ENCODE results near the gene LAYN.

LAYN gene

DNA sequence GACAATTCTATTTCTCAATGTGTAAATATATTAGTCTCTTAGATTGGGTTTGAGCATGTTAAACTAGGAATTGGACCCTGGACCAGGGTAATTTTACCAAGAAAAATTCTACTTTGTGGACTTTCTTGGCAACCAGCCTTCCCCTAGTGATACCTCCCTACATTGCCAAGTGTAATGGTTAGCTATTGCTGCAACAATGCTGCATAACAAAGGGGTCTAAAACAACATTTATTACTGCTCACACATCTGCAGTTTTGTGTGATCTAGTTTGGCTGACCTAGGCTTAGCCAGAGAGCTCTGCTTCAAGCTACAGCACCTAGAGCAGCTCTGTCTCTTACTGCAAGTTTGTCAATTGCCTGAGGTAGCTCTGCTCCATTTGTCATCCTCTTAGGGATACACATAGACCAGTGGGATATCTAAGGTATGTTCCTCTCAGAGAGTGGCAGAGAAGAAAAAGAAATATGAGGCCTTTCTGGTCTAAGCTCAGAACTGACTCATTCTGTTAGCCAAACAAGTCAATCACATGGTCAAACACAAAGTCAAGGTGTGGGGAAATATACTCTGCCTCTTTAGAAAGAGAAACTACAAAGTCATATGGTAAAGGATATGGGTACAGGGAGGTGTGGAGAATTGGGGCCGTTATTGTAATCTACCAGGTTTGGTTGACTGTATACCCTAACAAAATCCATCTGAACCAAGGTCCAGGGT, 2.0 kb upstream of the LAYN start:
- no peak for DNase-seq (ENCODE audit: low read depth)
- TF ChIP-seq, protein P1, sequence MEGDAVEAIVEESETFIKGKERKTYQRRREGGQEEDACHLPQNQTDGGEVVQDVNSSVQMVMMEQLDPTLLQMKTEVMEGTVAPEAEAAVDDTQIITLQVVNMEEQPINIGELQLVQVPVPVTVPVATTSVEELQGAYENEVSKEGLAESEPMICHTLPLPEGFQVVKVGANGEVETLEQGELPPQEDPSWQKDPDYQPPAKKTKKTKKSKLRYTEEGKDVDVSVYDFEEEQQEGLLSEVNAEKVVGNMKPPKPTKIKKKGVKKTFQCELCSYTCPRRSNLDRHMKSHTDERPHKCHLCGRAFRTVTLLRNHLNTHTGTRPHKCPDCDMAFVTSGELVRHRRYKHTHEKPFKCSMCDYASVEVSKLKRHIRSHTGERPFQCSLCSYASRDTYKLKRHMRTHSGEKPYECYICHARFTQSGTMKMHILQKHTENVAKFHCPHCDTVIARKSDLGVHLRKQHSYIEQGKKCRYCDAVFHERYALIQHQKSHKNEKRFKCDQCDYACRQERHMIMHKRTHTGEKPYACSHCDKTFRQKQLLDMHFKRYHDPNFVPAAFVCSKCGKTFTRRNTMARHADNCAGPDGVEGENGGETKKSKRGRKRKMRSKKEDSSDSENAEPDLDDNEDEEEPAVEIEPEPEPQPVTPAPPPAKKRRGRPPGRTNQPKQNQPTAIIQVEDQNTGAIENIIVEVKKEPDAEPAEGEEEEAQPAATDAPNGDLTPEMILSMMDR (conservative IDR thresholded peaks at IDR 0.05; ENCODE audit: low read length): no peak
- no peak overlapping the region for H3K4me3 ChIP-seq (ENCODE audit: low read length)

DNA sequence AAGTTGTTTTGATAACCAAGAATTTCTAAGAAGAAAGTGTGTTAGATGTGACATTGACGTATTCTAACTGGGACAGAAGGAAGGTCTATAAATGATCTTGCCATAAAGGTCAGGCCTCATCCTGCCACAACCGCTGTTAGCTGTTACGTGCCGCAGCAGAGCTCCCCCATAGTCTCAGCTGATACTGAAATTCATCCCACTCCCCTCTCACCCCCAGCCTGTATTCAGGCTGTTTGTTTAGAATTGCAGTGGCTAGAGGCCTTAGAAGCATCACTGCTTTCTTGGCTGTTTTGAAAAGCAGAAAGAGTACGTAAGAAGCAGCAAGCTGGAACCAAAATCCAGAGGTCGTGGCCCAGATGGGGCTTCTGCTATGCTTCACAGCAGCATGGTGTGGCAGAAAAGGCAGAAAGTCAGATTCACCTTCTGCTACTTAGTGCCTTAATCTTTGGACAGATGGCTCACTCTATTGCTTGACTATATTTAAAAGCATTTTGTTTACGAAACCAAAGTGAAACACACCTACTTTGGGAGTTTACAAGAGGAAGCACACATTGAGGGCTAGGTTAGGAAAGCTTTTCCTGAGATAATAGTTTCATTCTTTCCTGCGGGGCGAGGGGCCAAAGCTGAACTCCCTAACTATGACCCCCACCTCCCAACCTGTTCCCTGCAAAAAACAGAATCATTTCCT, 950 bp upstream of the LAYN start:
- DNase-seq (ENCODE audit: low read depth): no peak
- peak overlapping the region; percentile 83 for H3K4me3 ChIP-seq (ENCODE audit: low read length)
- TF ChIP-seq, protein P1 (conservative IDR thresholded peaks at IDR 0.05; ENCODE audit: low read length): no peak

DNA sequence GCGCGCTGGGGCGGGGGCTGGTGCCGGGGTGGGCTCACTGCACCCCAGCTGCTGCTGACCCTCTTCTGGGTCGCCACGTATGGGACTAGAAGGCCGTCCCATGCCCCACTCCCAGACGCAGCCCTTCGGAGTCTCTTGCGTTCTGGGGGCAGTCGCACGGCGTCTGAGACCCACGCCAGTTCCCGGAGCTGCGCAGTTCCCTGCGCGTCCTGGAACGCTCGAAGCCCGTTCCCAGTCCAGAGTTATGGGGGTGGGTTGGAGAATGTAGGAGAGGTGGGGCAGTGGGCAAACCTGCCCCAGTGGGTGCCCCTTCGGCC, 375 bp downstream of the LAYN start:
- peak overlapping the region; percentile 83 for H3K4me3 ChIP-seq (ENCODE audit: low read length)
- TF ChIP-seq, protein P1 (conservative IDR thresholded peaks at IDR 0.05; ENCODE audit: low read length): no peak
- no peak for DNase-seq (ENCODE audit: low read depth)

DNA sequence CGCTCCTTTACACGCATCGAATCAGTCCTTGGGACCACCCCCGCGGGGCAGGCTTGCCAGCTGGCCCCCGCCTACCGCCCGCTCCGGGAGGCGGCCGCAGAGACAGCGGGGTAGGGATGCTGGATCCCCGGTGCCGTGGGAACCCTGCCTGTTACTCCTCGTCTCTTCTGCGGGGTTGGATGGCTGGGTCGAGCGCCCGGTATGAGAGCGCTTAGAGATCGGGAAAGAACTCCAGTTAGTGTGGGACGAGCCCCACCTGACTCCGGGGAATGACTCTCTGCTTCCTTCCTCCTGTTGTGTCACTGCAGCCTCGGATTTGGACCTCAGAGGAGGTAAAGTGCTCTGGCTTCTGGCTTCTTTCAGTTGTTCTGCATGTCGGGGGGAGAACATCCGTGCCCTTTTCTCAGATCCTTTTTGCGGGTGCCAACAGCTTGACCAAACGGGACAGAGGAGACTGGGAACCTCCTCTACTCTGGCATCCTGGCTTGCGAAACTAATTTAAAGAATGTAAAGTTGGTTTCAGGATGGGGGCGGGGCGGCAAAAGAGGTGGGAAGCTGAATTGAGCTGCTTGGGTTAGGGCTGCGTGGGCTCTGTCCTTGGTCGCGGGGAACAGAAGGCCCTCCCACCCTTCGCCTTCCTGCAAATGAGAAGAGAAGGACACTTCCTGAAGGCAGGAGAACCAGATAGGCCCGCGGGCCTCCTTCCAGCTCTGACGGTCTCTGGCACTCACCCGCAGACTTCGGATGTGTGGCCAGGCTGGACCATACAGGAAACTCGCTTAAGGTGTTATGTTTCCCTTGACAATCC, 938 bp downstream of the LAYN start:
- peak; percentile 79 for DNase-seq (ENCODE audit: low read depth)
- TF ChIP-seq, protein P1 (conservative IDR thresholded peaks at IDR 0.05; ENCODE audit: low read length): no peak
- peak overlapping the region; percentile 83 for H3K4me3 ChIP-seq (ENCODE audit: low read length)

DNA sequence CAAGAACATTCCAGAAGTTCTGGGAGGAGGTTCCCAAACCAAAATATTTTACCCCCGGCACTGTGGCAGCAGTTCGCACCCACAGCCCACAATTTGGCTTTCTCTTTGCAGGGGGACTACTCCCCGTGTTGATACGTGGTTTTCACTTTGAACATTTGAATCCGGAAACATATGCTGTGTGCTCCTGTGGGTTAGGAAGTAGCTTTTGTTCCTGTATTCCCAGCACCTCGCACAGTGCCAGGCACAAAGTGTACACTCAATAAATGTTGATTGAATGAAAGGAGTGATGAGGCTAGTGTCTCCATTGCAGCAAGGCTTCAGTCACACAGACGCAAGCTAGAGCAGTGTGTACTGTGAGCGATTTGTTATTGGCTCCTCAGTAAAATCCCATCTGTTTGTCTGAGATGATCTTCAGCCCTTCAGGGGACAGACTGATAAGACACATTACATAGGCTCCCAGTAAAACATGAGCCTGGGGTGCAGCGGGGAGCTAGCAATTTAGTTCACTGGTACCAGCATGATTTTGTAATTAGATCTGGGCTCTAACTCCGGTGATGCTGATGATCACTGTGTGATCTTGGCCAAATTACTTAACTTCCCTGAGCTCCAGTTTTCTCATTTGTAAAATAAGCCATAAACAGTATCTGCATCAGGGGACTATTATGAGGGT, 2.2 kb downstream of the LAYN start:
- DNase-seq (ENCODE audit: low read depth): no peak
- TF ChIP-seq, protein P1 (conservative IDR thresholded peaks at IDR 0.05; ENCODE audit: low read length): no peak
- H3K4me3 ChIP-seq (ENCODE audit: low read length): peak overlapping the region; percentile 83

DNA sequence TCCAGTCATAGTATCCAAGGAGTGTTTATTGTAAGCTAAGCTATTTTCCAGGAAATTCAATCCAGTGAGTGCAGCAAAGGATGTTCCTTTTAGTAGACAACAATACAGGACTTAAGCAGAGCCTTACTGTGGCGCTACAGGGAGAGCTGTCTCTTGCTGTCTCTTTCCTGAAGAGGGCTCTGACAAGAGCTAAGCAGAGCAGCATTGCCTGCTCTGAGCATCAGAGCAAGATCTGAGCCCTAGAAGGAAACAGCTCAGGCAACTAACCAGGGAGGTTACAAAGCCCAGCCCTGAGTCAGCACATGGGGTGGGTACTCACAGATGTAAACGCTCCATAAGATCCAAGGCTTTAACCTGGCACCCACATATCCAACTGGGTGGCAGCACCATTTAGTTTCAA, 8.0 kb downstream of the LAYN start:
- H3K4me3 ChIP-seq (ENCODE audit: low read length): no peak overlapping the region
- DNase-seq (ENCODE audit: low read depth): no peak
- TF ChIP-seq, protein P1 (conservative IDR thresholded peaks at IDR 0.05; ENCODE audit: low read length): no peak
